GM21723 (cell line): ENCODE results near the gene HPX.

Source experiments
- ATAC-seq: cut with Tn5 transposase; IDR thresholded peaks from one replicate; pipeline ENCODE4 v1.9.1; 2021; ENCODE audit warnings: mild to moderate bottlenecking, moderate library complexity; ENCODE audit not compliant: unreplicated experiment

The HPX gene

GRCh38 chr11:6440906-6441358 is at the start of gene HPX:
Gene HPX (minus strand): TSS chr11:6440987. CDS start chr11:6440963, 24 bp downstream.
- ATAC-seq = no peak

- ATAC-seq = no peak
Observed at GRCh38 chr11:6489306-6489705, 48.5 kb upstream of the HPX start.

GRCh38 chr11:6488821-6489220 is 48.0 kb upstream of the HPX start:
- ATAC-seq = no peak

- no peak for ATAC-seq
Observed at GRCh38 chr11:6488342-6488741, 47.6 kb upstream of the HPX start.

GRCh38 chr11:6486938-6487337 is 46.2 kb upstream of the HPX start:
- ATAC-seq = no peak

- no peak for ATAC-seq
Observed at GRCh38 chr11:6486256-6486655, 45.5 kb upstream of the HPX start.

- no peak for ATAC-seq
Observed at GRCh38 chr11:6485661-6486060, 44.9 kb upstream of the HPX start.

GRCh38 chr11:6483015-6483414 is 42.2 kb upstream of the HPX start:
- no peak for ATAC-seq

GRCh38 chr11:6482441-6482840 is 41.7 kb upstream of the HPX start:
- ATAC-seq = no peak

GRCh38 chr11:6481924-6482275 is 41.1 kb upstream of the HPX start:
- ATAC-seq = peak; percentile 4

GRCh38 chr11:6481012-6481923 is 40.5 kb upstream of the HPX start, which contains the start of the genes ARFIP2 and TIMM10B:
Gene ARFIP2 (minus strand): TSS chr11:6481331. CDS start chr11:6480421, 910 bp downstream.
Gene TIMM10B (plus strand): TSS chr11:6481501. CDS start chr11:6481517, 16 bp downstream.
- peak; percentile 99 for ATAC-seq

- ATAC-seq = no peak
Observed at GRCh38 chr11:6480299-6480914, 39.6 kb upstream of the HPX start.

GRCh38 chr11:6476571-6476970 is 35.8 kb upstream of the HPX start:
- ATAC-seq = no peak

- ATAC-seq = no peak
Observed at GRCh38 chr11:6475936-6476335, 35.1 kb upstream of the HPX start.

GRCh38 chr11:6474806-6475500 is 34.2 kb upstream of the HPX start:
- no peak for ATAC-seq

GRCh38 chr11:6474413-6474792 is 33.6 kb upstream of the HPX start:
- no peak for ATAC-seq

GRCh38 chr11:6473451-6474412 is 32.9 kb upstream of the HPX start, which contains the start of gene TRIM3:
Gene TRIM3 (minus strand): TSS chr11:6473941. CDS start chr11:6465695, 8,246 bp downstream.
- ATAC-seq = peak; percentile 73

- no peak for ATAC-seq
Observed at GRCh38 chr11:6472934-6473333, 32.1 kb upstream of the HPX start.

- ATAC-seq = no peak
Observed at GRCh38 chr11:6469599-6469998, 28.8 kb upstream of the HPX start.
